ENCODE measurements around the gene SEC22C.

Gene SEC22C

GRCh38 chr3:42539871-42540714 is 41.7 kb downstream of the SEC22C start:
- Histone ChIP-seq H3K4me3 (ENCODE audit: insufficient read depth, low read depth, low read length) (no peak overlapping the region), H3K27me3 (ENCODE audit: control insufficient read depth, insufficient read depth, low read length, poor library complexity, severe bottlenecking) (no peaks in the 10 kb centered on the region), H3K9me3 (ENCODE audit: control insufficient read depth, low read length) (no peaks in the 10 kb centered on the region), H3K27ac (ENCODE audit: insufficient read depth, low read depth, low read length, poor library complexity, severe bottlenecking) (no peak overlapping the region), H3K4me1 (ENCODE audit: control insufficient read depth, insufficient read depth, low read length) (no peaks in the 10 kb centered on the region), H3K36me3 (ENCODE audit: control insufficient read depth, insufficient read depth, low read length) (no peaks in the 10 kb centered on the region)
- WGBS, 2 experiments: 59 to 60% methylated on average over 14 of the region's 14 CpGs

DNA sequence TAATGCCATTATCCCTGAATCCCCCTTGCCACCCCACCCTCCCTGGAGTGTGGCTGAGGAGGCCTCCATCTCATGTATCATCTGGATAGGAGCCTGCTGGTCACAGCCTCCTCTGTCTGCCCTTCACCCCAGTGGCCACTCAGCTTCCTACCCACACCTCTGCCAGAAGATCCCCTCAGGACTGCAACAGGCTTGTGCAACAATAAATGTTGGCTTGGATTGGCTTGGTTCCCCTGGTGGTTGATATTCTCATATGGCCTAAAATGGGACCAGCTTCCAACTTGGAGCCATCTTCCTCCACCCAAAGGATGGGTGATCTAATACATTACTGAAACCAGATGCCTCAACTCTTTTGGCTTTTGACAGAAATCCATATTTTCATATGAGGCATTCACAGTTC is 44.4 kb downstream of the SEC22C start:
- Histone ChIP-seq H3K27ac (ENCODE audit: insufficient read depth, low read depth, low read length, poor library complexity, severe bottlenecking) (no peak overlapping the region), H3K4me3 (ENCODE audit: insufficient read depth, low read depth, low read length) (no peak overlapping the region), H3K9me3 (ENCODE audit: control insufficient read depth, low read length) (no peaks in the 10 kb centered on the region), H3K27me3 (ENCODE audit: control insufficient read depth, insufficient read depth, low read length, poor library complexity, severe bottlenecking) (no peaks in the 10 kb centered on the region), H3K4me1 (ENCODE audit: control insufficient read depth, insufficient read depth, low read length) (no peaks in the 10 kb centered on the region), H3K36me3 (ENCODE audit: control insufficient read depth, insufficient read depth, low read length) (no peaks in the 10 kb centered on the region)

GRCh38 chr3:42535981-42536784 is 45.6 kb downstream of the SEC22C start:
- Histone ChIP-seq H3K9me3 (ENCODE audit: control insufficient read depth, low read length) (no peaks in the 10 kb centered on the region), H3K27me3 (ENCODE audit: control insufficient read depth, insufficient read depth, low read length, poor library complexity, severe bottlenecking) (no peaks in the 10 kb centered on the region)
- WGBS, 2 experiments: 84 to 87% methylated on average over 35 of the region's 35 CpGs

DNA sequence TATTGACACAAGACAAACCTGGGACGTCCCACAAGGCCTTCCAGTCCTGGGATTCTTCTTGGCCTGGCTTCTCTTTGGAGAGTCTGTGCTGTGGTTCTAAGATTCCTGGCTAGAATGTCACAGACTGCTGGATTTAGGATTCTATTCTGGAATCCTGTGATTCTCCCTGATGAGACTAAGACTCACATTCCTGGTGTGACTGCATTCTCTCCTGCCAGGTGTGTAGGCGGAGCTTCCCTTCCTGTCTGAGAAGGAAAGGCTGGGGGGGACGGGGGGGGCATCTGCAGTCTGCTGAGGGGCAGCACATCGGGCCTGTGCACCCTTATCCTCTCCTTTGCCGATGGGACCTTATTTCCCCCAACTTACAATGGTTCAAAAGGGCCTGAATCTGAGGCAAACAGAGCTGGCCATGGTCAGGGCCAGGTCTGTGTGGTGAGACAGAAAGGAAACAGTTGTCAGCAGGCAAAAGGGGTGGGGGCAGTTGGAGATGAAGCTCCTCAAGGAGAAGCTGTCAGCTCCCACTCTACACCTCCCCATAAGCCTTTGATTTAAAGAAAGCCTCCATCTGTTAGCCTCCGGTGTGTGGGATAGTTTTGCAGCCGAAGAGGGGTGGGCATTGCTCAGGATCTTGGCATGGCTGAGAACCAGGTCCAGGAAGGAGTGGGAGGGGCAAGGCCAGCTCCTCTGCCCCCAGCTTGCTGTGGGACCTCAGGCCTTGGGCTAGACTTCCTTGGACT is 48.4 kb downstream of the SEC22C start:
- WGBS, 2 experiments: 74 to 77% methylated on average over 7 of the region's 7 CpGs
- Histone ChIP-seq H3K27ac (ENCODE audit: insufficient read depth, low read depth, low read length, poor library complexity, severe bottlenecking) (no peak overlapping the region), H3K36me3 (ENCODE audit: control insufficient read depth, insufficient read depth, low read length) (no peaks in the 10 kb centered on the region), H3K4me1 (ENCODE audit: control insufficient read depth, insufficient read depth, low read length) (no peaks in the 10 kb centered on the region), H3K4me3 (ENCODE audit: insufficient read depth, low read depth, low read length) (no peak overlapping the region), H3K27me3 (ENCODE audit: control insufficient read depth, insufficient read depth, low read length, poor library complexity, severe bottlenecking) (no peaks in the 10 kb centered on the region), H3K9me3 (ENCODE audit: control insufficient read depth, low read length) (no peaks in the 10 kb centered on the region)

More at GRCh38 chr3:42535981-42536784, 45.6 kb downstream of the SEC22C start:
- Histone ChIP-seq H3K36me3 (ENCODE audit: control insufficient read depth, insufficient read depth, low read length) (no peaks in the 10 kb centered on the region), H3K27ac (ENCODE audit: insufficient read depth, low read depth, low read length, poor library complexity, severe bottlenecking) (no peak overlapping the region), H3K4me3 (ENCODE audit: insufficient read depth, low read depth, low read length) (no peak overlapping the region), H3K4me1 (ENCODE audit: control insufficient read depth, insufficient read depth, low read length) (no peaks in the 10 kb centered on the region)

DNA sequence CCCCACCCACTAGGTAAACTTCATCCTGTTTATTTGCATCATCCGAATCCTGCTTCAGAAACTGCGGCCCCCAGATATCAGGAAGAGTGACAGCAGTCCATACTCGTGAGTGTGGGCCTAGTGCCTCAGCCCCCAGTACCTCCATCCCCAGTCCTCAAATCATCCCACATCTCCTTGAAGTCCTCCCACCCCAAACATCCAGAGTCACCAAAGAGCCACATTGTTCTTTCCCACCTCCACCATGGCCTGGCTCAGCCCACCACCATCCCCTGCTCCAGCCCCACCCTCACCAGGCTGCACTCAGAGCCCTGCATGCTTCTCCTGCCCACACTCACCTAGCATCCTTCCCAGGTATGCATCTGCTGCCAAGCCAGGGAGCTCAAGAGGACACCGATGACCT is 49.5 kb downstream of the SEC22C start:
- Histone ChIP-seq H3K4me3 (ENCODE audit: insufficient read depth, low read depth, low read length) (no peak overlapping the region), H3K4me1 (ENCODE audit: control insufficient read depth, insufficient read depth, low read length) (no peaks in the 10 kb centered on the region), H3K27ac (ENCODE audit: insufficient read depth, low read depth, low read length, poor library complexity, severe bottlenecking) (no peak overlapping the region), H3K36me3 (ENCODE audit: control insufficient read depth, insufficient read depth, low read length) (no peaks in the 10 kb centered on the region), H3K9me3 (ENCODE audit: control insufficient read depth, low read length) (no peaks in the 10 kb centered on the region), H3K27me3 (ENCODE audit: control insufficient read depth, insufficient read depth, low read length, poor library complexity, severe bottlenecking) (no peaks in the 10 kb centered on the region)
- WGBS, 2 experiments: 92 to 94% methylated on average over 4 of the region's 4 CpGs

DNA sequence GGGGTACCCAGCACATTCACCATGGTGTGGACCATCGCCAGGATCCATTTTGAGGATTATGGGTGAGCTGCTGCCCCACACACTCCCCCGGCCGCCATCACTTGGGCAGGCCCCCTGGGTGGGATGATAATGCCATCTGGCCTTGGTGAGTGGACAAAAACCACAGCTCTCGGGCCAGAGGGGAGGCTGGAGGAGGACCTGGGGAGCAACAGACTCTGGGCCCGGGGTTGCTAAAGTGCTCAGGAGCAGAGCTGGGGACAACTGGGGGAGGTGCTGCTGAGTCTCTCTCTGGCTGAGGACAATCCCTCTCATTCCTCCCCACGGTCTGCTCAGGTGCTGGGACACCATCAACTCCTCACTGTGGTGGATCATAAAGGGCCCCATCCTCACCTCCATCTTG is 50.3 kb downstream of the SEC22C start:
- H3K9me3 ChIP-seq (ENCODE audit: control insufficient read depth, low read length): no peaks in the 10 kb centered on the region
- H3K4me3 ChIP-seq (ENCODE audit: insufficient read depth, low read depth, low read length): no peak overlapping the region
- no peaks in the 10 kb centered on the region for H3K4me1 ChIP-seq (ENCODE audit: control insufficient read depth, insufficient read depth, low read length)
- 89 to 91% methylated on average over 6 of the region's 6 CpGs for WGBS, 2 experiments
- no peaks in the 10 kb centered on the region for H3K27me3 ChIP-seq (ENCODE audit: control insufficient read depth, insufficient read depth, low read length, poor library complexity, severe bottlenecking)
- no peak overlapping the region for H3K27ac ChIP-seq (ENCODE audit: insufficient read depth, low read depth, low read length, poor library complexity, severe bottlenecking)
- no peaks in the 10 kb centered on the region for H3K36me3 ChIP-seq (ENCODE audit: control insufficient read depth, insufficient read depth, low read length)

GRCh38 chr3:42530073-42530472 is 51.7 kb downstream of the SEC22C start:
- Histone ChIP-seq H3K4me1 (ENCODE audit: control insufficient read depth, insufficient read depth, low read length) (no peaks in the 10 kb centered on the region), H3K27ac (ENCODE audit: insufficient read depth, low read depth, low read length, poor library complexity, severe bottlenecking) (no peak overlapping the region), H3K36me3 (ENCODE audit: control insufficient read depth, insufficient read depth, low read length) (no peaks in the 10 kb centered on the region), H3K4me3 (ENCODE audit: insufficient read depth, low read depth, low read length) (no peak overlapping the region), H3K9me3 (ENCODE audit: control insufficient read depth, low read length) (no peaks in the 10 kb centered on the region), H3K27me3 (ENCODE audit: control insufficient read depth, insufficient read depth, low read length, poor library complexity, severe bottlenecking) (no peaks in the 10 kb centered on the region)

GRCh38 chr3:42529468-42529867 is 52.3 kb downstream of the SEC22C start:
- Histone ChIP-seq H3K4me3 (ENCODE audit: insufficient read depth, low read depth, low read length) (no peak overlapping the region), H3K36me3 (ENCODE audit: control insufficient read depth, insufficient read depth, low read length) (no peaks in the 10 kb centered on the region), H3K27ac (ENCODE audit: insufficient read depth, low read depth, low read length, poor library complexity, severe bottlenecking) (no peak overlapping the region), H3K27me3 (ENCODE audit: control insufficient read depth, insufficient read depth, low read length, poor library complexity, severe bottlenecking) (no peaks in the 10 kb centered on the region), H3K9me3 (ENCODE audit: control insufficient read depth, low read length) (no peaks in the 10 kb centered on the region), H3K4me1 (ENCODE audit: control insufficient read depth, insufficient read depth, low read length) (no peaks in the 10 kb centered on the region)
- WGBS, 2 experiments: 95 to 98% methylated on average over 2 of the region's 2 CpGs

- Histone ChIP-seq H3K4me3 (ENCODE audit: insufficient read depth, low read depth, low read length) (no peak overlapping the region), H3K27me3 (ENCODE audit: control insufficient read depth, insufficient read depth, low read length, poor library complexity, severe bottlenecking) (no peaks in the 10 kb centered on the region), H3K4me1 (ENCODE audit: control insufficient read depth, insufficient read depth, low read length) (no peaks in the 10 kb centered on the region), H3K36me3 (ENCODE audit: control insufficient read depth, insufficient read depth, low read length) (no peaks in the 10 kb centered on the region), H3K27ac (ENCODE audit: insufficient read depth, low read depth, low read length, poor library complexity, severe bottlenecking) (no peak overlapping the region), H3K9me3 (ENCODE audit: control insufficient read depth, low read length) (no peaks in the 10 kb centered on the region)
- WGBS, 2 experiments: 78 to 81% methylated on average over 11 of the region's 11 CpGs
Measured at GRCh38 chr3:42527368-42527917, 54.3 kb downstream of the SEC22C start.

All from ectodermal cell (in vitro differentiated cells).